ENCODE data around the gene HELZ. TPM values are rescaled to one million over a fixed set of nuclear protein-coding genes. Genes with fewer than 3 reads are reported as not detected.

Gene HELZ
- total and polyA plus RNA-seq, 2 of the 8 experiments (the other 6 are each of a cell fraction or from before 2014, with no cell fraction given), result 10.0 to 48.7 TPM

- H3K4ac ChIP-seq (replicated peaks; ENCODE audit: insufficient read length, low read depth, low read length), result no peak overlapping the region
- H3K23me2 ChIP-seq (ENCODE audit: low read depth, low read length), result 0 out of 2 replicates have a peak, but pooled peaks cover 3% of the 10 kb centered on the region
- H4K8ac ChIP-seq (ENCODE audit: extremely low read depth, insufficient read depth, low read length), result no peak overlapping the region
- DNase-seq (ENCODE audit: low read depth in 1 of 2, low spot score in 2 of 2) (no peak), FAIRE-seq (no peak)
- H4K91ac ChIP-seq (replicated peaks; ENCODE audit: insufficient read length, low read length), result no peak overlapping the region
- H3K18ac ChIP-seq (ENCODE audit: extremely low read depth, low read length), result no peak overlapping the region
- H3K9me3 ChIP-seq (ENCODE audit: insufficient read depth in 2 of 2, low read depth in 1 of 2, low read length in 1 of 2), result peaks cover 4 to 6% of the 10 kb centered on the region in 2 experiments; a peak in 2 of 4 replicates
- no peaks in the 10 kb centered on the region for H3K79me2 ChIP-seq (ENCODE audit: control insufficient read depth in 1 of 2, insufficient read depth in 2 of 2, low read length in 2 of 2)
- H4K20me1 ChIP-seq (replicated peaks in 1 of 2; ENCODE audit: control insufficient read depth in 1 of 2, insufficient read depth in 2 of 2, low read length in 2 of 2), result peaks cover 0 to 3% of the 10 kb centered on the region in 2 experiments
- H3K79me1 ChIP-seq (ENCODE audit: low read depth, low read length), result no peaks in the 10 kb centered on the region
- TF ChIP-seq YY1 (IDR thresholded peaks at IDR 0.05; ENCODE audit: low read depth, low read length), result no peak
- TF ChIP-seq SIN3A (conservative IDR thresholded peaks at IDR 0.05 in 1 of 2, IDR thresholded peaks at IDR 0.05 in 1 of 2; ENCODE audit: low read depth in 1 of 2, low read length in 2 of 2), result no peak
- no peak for TF ChIP-seq HDAC2 (IDR thresholded peaks at IDR 0.05; ENCODE audit: borderline replicate concordance in 1 of 2, low read depth in 2 of 2, low read length in 2 of 2)
- no peak for TF ChIP-seq EP300 (IDR thresholded peaks at IDR 0.05; ENCODE audit: borderline replicate concordance in 1 of 2, low read depth in 2 of 2, low read length in 2 of 2)
- TF ChIP-seq EZH2 (IDR thresholded peaks at IDR 0.05; ENCODE audit: low read depth, low read length, severe bottlenecking), result no peak
- TF ChIP-seq CHD2 (IDR thresholded peaks at IDR 0.05; ENCODE audit: low read length), result no peak
- H2BK20ac ChIP-seq (ENCODE audit: low read length), result no peak overlapping the region
- no peak overlapping the region for H2AK5ac ChIP-seq (ENCODE audit: low read depth, low read length)
- H3K4me2 ChIP-seq (ENCODE audit: insufficient read depth in 1 of 2, low read depth in 2 of 2, low read length in 2 of 2), result no peak overlapping the region
- peaks cover 0 to 6% (median 4%) of the 10 kb centered on the region in 4 experiments; a peak in 3 of 7 replicates for H3K4me1 ChIP-seq (replicated peaks in 1 of 4; ENCODE audit: control insufficient read depth in 3 of 4, insufficient read depth in 4 of 4, low read length in 3 of 4)
- no peak overlapping the region for H2BK12ac ChIP-seq (ENCODE audit: low read depth, low read length)
- no peak overlapping the region for H2BK5ac ChIP-seq (ENCODE audit: low read depth, low read length)
- H4K5ac ChIP-seq (ENCODE audit: insufficient read length, low read depth, low read length), result no peak overlapping the region
- ChIA-PET POLR2A (ENCODE audit: partially characterized antibody) (no interaction called here), CTCF (ENCODE audit: partially characterized antibody) (no interaction called here)
- H3K4me3 ChIP-seq (ENCODE audit: extremely low read depth in 1 of 4, insufficient read depth in 2 of 4, low read depth in 3 of 4, low read length in 4 of 4), result no peak overlapping the region
- no peak overlapping the region for H3K9ac ChIP-seq (replicated peaks in 1 of 4; ENCODE audit: extremely low read depth in 1 of 4, low read depth in 3 of 4, low read length in 3 of 4)
- no peaks in the 10 kb centered on the region for H3K27me3 ChIP-seq (replicated peaks in 1 of 4; ENCODE audit: control insufficient read depth in 3 of 4, extremely low read depth in 1 of 4, insufficient read depth in 3 of 4, low read length in 3 of 4)
- H3K23ac ChIP-seq (ENCODE audit: insufficient read length), result no peak overlapping the region
- H2AFZ ChIP-seq (ENCODE audit: low read length), result no peak overlapping the region
- H2BK120ac ChIP-seq (replicated peaks; ENCODE audit: low read depth, low read length), result no peak overlapping the region
- H3K36me3 ChIP-seq (ENCODE audit: control insufficient read depth in 2 of 4, insufficient read depth in 4 of 4, low read length in 3 of 4), result no peaks in the 10 kb centered on the region
- H3K14ac ChIP-seq (ENCODE audit: insufficient read length), result no peak overlapping the region
- H2BK15ac ChIP-seq (ENCODE audit: low read length), result no peak overlapping the region
- no peak overlapping the region for H3K56ac ChIP-seq (replicated peaks; ENCODE audit: insufficient read length, low read depth, low read length)
- H3K27ac ChIP-seq (ENCODE audit: low read depth, low read length), result no peak overlapping the region
- WGBS, 2 experiments (ENCODE audit: extremely low coverage in 1 of 2, insufficient coverage in 1 of 2, insufficient read length in 1 of 2, insufficient replicate concordance in 2 of 2, low coverage in 1 of 2, low lambda C conversion rate in 2 of 2, missing lambda C conversion rate in 1 of 2), result 92% methylated on average over 14 of the region's 14 CpGs; no CpG with 5 or more reads in 1 of the 2 experiments
These were observed 15.4 kb upstream of the HELZ start for GRCh38 chr17:67260170-67260987.
